GM10248 (cell line): ENCODE results near the gene CCNY.

Source experiments
- CTCF ChIA-PET: fragments of 300-600 bp; sonication (Branson Sonifier 250); formaldehyde crosslinking; extraction: SDS; loops from one replicate; lab custom pipeline; 2021; ENCODE audit warnings: antibody characterized with exemption; lab: Yijun Ruan, JAX
- POLR2A ChIA-PET: fragments of 350-650 bp; sonication (Branson Sonifier 250); formaldehyde crosslinking; extraction: SDS; loops from one replicate; lab custom pipeline; 2020; ENCODE audit warnings: antibody characterized with exemption; lab: Yijun Ruan, JAX
- DNase-seq: peaks from one replicate; pipeline ENCODE4 v3.0.0; 2012; ENCODE audit errors: extremely low spot score
- TF ChIP-seq, protein P1 (sequence below): IDR thresholded peaks from 2 replicates; pipeline ENCODE4 v1.5.1; 2012; ENCODE audit warnings: mild to moderate bottlenecking, low read depth; ENCODE audit errors: extremely low read depth, missing control alignments, control extremely low read depth

CCNY gene

DNA sequence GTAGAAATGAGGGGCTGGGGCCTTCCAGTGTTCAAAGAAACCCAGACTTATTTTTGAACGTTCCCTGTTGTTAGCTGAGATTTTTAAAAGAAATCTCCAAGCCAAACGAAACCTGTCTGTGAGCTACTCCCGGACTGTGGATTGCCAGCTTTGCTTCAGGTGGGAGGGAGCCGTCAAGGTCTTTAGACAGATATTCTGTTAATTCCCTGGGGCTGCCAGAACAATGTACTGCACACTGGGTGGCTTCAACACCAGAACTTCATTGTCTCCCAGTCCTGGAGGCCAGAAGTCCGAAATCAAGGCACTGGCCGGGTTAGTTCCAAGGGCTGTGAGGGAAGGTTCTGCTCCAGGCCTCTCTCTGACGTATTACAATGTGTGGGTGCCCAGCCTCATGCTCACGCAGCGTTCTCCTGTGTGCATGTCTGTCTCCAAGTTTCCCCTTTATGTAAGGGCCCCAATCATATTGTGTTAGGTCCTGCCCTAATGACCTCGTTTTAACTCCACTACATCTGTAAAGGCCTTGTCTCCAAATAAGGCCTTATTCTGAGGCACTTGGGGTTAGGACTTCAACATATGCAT lies 208.9 kb downstream of the CCNY start:
- POLR2A ChIA-PET = no interaction called here
- CTCF ChIA-PET = interaction anchor here (5.5 kb wide), 1 partner anchor 18 kb away, joined by 31 read pairs; no protein-coding TSS in a partner anchor
- no peak for DNase-seq
- TF ChIP-seq, protein P1, sequence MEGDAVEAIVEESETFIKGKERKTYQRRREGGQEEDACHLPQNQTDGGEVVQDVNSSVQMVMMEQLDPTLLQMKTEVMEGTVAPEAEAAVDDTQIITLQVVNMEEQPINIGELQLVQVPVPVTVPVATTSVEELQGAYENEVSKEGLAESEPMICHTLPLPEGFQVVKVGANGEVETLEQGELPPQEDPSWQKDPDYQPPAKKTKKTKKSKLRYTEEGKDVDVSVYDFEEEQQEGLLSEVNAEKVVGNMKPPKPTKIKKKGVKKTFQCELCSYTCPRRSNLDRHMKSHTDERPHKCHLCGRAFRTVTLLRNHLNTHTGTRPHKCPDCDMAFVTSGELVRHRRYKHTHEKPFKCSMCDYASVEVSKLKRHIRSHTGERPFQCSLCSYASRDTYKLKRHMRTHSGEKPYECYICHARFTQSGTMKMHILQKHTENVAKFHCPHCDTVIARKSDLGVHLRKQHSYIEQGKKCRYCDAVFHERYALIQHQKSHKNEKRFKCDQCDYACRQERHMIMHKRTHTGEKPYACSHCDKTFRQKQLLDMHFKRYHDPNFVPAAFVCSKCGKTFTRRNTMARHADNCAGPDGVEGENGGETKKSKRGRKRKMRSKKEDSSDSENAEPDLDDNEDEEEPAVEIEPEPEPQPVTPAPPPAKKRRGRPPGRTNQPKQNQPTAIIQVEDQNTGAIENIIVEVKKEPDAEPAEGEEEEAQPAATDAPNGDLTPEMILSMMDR = no peak

DNA sequence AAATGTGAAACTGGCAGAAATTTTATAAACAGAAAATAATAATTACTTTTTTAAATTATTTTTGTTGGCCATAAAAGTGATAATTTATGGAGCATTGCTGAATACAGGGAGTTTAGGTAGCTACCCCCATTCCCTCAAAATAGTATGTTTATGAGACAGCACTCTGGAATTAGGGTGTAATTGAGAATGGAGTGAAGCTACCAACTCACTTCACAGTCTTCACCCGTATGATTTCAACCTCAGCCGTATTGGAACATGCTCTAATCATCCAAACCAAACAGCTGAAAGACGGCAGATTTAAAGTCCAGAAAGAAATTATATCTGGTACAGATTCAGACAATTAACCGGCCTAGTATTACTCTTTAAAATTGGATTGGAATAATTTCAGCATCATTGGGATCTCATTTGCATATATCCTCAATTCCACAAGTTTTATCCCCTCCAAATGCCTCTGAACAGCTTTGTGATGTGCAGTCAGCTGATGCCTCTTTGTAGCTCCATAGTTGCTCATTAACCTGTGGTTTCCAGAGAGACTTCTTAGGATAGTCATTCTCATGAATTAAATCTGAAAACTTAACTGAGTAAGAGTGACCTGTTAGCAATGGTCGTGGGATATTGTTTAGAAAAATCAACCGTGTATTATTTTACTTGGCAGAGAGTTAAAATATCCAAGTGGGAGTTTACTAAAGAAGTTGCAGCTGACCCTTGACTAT lies 209.7 kb downstream of the CCNY start:
- no peak for DNase-seq
- TF ChIP-seq, protein P1 = no peak
- POLR2A ChIA-PET = no interaction called here

DNA sequence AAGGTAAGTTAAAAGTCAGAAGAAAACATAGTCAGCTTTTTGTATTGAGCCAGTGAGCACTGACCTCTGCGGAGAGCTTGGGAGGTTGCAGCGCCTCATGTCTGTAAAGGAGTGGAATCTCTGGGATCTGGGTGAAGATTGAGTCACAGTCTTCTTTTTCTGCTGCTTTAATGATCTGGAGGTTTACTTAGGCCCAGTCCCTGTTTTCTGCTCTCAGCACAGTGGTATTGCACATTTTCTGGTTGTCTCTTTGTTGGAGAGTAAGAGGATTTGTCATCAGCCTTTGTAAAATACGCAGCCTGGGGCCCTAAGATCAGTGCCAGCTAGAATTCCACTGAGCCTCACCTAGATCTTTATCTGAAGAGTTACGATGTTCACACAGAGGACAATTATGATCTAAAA lies 210.5 kb downstream of the CCNY start:
- DNase-seq = no peak
- TF ChIP-seq, protein P1 = no peak
- POLR2A ChIA-PET = no interaction called here
- CTCF ChIA-PET = interaction anchor here (0.8 to 5.5 kb wide), 3 partner anchors 14 to 20 kb away, joined by 3 to 31 read pairs (median 3); no protein-coding TSS in a partner anchor

More for the DNA sequence above, 209.7 kb downstream of the CCNY start:
- CTCF ChIA-PET = interaction anchor here (5.5 kb wide), 1 partner anchor 18 kb away, joined by 31 read pairs; no protein-coding TSS in a partner anchor

DNA sequence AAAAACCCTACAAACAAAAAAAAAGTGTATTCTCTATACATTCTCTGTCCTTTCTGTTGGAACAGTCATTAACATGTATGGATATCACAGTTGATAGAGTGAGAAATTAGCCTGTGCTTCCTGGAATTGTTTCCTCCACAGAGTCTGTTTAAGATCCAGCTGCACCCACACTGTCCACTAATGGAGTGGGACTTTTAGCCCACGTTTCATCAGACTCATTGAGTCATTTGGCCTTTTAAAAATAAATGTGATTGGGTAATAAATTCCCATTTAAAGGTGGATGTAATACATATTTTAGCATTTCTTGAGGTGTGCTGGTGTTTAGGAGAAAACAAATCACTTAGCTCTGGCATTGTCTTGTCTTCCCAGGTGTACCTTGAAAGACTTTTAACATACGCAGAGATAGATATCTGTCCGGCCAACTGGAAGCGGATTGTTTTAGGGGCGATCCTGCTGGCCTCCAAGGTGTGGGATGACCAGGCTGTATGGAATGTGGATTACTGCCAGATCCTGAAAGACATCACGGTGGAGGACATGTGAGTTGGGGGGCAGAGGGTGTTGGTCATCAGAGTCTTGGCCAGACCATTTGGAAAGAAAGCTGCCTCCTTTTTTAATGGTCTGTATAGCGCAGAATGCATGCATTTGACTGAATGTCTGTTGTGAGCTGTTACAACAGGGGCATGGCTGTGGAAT lies 216.5 kb downstream of the CCNY start:
- DNase-seq = no peak
- CTCF ChIA-PET = interaction anchor here (1.1 to 6.2 kb wide), 3 partner anchors 9 to 426 kb away, joined by 3 to 59 read pairs (median 3); partner anchors contain the start of gene CREM
- POLR2A ChIA-PET = no interaction called here
- TF ChIP-seq, protein P1 = no peak

DNA sequence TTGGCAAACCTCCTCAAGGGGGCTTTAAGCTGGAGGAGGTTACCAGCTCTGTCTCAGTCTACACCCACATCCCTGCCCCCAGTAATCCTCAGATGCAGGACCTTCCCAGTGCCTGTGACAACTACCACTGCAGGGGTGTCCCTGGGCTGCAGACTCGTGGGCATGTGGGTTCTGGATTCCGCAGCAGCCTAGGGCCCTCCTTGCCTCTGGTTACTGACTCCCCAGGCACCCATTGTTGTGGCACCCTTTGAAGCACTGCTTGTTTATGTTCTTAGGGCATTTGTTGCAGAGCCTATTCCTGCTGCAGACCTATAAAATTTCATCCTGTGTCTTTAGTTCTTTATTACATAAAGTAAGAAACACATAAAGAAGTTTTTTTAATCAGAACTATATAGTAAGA lies 217.7 kb downstream of the CCNY start:
- DNase-seq = no peak
- POLR2A ChIA-PET = no interaction called here
- TF ChIP-seq, protein P1 = no peak
- CTCF ChIA-PET = interaction anchor here (0.8 to 6.2 kb wide), 2 partner anchors 8 to 11 kb away, joined by 3 to 59 read pairs; no protein-coding TSS in a partner anchor

DNA sequence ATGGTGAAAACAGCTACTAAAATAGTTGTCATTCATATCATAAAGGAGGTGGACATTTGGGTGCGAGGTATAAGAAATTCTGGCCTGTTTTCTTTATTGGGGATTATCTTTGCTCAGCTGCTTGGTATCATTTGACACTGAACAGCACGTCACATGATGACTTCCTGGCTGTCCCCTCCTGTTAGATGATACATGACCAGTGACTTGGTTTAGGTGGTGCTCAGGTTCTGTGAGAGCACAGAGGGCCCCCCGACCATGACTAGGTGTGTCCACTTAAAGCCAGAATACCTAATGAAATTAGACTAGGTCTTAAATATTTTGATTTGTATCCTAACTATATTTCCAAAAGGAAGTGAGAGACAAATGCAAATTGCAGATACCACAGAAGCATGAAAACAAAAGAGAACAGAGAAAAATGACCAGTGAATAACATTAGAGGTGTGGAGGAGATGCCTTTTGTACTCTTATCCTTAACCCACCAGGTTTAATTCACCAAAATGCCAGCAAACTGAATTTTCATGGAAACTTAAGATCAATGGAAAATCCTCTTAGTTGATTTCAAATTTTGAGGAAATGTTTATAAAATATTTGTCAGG lies 218.2 kb downstream of the CCNY start:
- POLR2A ChIA-PET = no interaction called here
- peak; percentile 39 for DNase-seq
- CTCF ChIA-PET = interaction anchor here (0.8 to 6.2 kb wide), 3 partner anchors 8 to 12 kb away, joined by 3 to 59 read pairs (median 3); no protein-coding TSS in a partner anchor
- TF ChIP-seq, protein P1 = no peak
